ENCODE data around the gene PRKAA1.

DNA sequence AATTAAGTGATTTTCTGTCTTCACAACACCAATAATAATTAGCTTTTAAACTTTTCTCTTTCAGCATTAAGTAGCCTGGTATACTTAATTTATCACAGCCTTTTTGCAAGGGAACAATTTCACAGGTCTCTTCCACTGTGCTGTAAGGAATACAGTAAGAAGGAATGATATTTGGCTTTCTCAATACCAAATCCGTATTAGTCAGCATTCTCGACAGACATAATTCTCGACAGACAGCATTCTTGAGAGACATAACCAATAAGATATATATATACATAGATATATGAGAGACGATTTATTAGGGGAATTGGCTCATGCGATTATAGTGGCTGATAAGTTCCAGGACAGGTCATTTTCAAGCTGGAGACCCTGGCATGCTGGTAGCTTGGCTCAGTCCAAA is 18.0 kb downstream of the PRKAA1 start:
- TF ChIP-seq, protein P1, sequence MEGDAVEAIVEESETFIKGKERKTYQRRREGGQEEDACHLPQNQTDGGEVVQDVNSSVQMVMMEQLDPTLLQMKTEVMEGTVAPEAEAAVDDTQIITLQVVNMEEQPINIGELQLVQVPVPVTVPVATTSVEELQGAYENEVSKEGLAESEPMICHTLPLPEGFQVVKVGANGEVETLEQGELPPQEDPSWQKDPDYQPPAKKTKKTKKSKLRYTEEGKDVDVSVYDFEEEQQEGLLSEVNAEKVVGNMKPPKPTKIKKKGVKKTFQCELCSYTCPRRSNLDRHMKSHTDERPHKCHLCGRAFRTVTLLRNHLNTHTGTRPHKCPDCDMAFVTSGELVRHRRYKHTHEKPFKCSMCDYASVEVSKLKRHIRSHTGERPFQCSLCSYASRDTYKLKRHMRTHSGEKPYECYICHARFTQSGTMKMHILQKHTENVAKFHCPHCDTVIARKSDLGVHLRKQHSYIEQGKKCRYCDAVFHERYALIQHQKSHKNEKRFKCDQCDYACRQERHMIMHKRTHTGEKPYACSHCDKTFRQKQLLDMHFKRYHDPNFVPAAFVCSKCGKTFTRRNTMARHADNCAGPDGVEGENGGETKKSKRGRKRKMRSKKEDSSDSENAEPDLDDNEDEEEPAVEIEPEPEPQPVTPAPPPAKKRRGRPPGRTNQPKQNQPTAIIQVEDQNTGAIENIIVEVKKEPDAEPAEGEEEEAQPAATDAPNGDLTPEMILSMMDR (IDR thresholded peaks at IDR 0.05; ENCODE audit: insufficient read depth, low read length) = no peak
- TF ChIP-seq POLR2AphosphoS5 (IDR thresholded peaks at IDR 0.05; ENCODE audit: low read depth) = no peak
- TF ChIP-seq, protein P2, sequence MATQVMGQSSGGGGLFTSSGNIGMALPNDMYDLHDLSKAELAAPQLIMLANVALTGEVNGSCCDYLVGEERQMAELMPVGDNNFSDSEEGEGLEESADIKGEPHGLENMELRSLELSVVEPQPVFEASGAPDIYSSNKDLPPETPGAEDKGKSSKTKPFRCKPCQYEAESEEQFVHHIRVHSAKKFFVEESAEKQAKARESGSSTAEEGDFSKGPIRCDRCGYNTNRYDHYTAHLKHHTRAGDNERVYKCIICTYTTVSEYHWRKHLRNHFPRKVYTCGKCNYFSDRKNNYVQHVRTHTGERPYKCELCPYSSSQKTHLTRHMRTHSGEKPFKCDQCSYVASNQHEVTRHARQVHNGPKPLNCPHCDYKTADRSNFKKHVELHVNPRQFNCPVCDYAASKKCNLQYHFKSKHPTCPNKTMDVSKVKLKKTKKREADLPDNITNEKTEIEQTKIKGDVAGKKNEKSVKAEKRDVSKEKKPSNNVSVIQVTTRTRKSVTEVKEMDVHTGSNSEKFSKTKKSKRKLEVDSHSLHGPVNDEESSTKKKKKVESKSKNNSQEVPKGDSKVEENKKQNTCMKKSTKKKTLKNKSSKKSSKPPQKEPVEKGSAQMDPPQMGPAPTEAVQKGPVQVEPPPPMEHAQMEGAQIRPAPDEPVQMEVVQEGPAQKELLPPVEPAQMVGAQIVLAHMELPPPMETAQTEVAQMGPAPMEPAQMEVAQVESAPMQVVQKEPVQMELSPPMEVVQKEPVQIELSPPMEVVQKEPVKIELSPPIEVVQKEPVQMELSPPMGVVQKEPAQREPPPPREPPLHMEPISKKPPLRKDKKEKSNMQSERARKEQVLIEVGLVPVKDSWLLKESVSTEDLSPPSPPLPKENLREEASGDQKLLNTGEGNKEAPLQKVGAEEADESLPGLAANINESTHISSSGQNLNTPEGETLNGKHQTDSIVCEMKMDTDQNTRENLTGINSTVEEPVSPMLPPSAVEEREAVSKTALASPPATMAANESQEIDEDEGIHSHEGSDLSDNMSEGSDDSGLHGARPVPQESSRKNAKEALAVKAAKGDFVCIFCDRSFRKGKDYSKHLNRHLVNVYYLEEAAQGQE (IDR thresholded peaks at IDR 0.05; ENCODE audit: insufficient replicate concordance, low read depth) = no peak
